ENCODE results near the gene PLPPR2. TPM values are rescaled to one million over a fixed set of nuclear protein-coding genes. Genes with fewer than 3 reads are reported as not detected.
"Not testable (repeated sequence)": the region's sequence is repeated elsewhere in the genome, so short reads cannot be mapped to it uniquely, and the experiment has no call there.

PLPPR2 gene
- total RNA-seq, 1 donor, result 8.1 TPM

DNA sequence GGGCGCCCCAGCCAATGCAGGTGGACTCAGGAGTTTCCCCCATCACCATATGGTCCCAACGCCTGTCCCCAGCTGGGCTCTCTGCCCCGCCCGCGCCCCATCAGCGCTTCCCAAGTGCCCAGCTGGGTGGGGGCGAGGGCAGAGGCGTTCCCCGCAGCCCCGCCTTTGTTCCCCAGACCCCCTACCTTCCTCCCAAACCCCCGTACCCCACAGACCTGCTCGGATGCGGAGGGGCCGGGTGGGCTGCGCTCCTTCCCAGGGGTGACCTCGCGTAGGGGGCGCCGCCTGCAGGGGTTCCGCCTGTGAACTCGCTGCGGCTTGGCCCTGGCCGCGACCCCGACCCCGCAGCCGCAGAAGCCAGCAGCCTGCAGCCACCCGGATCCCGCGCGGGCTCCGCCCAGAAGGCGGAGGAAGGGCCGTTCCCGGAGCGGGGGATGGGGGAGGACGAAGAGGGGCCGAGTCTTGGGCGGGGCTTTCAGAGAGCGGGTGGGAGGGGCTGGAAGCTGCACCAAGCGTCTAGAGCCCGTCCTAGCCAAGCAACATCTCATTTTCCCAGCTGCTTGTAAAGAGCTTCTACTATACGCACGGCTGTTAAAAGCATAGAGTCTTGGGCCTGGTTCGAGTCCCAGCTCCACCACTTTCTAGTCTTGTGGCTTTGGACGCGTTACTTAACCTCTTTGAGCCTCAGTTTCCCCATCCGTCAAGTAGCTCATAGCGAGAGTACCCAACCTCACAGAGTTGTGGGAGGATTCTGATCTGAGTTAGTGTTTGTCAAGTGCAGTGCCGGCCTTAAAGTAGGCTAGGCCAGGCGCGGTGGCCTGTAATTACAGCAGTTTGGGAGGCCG is 15.8 kb upstream of the PLPPR2 start, which contains the start of gene RAB3D:
RAB3D (minus strand) TSS at position 404 of the 845 bp plus-strand sequence. CDS start 2,258 bp downstream, outside the sequence.
- DNase-seq (ENCODE audit: low read depth in 2 of 3, low spot score in 2 of 3), result peak; percentile 38 to 87 (median 85)

DNA sequence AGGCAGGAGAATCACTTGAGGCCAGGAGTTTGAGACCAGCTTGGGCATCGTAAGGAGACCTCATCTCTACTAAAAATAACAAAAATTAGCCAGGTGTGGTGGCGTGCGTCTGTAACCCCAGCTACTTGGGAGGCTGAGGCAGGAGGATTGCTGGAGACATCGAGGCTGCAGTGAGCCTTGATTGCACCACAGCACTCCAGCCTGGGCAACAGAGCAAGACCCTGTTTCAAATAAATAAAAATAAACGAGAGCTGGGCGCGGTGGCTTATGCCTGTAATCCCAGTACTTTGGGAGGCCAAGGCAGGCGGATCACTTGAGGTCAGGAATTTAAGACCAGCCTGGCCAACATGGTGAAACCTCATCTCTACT is 15.1 kb upstream of the PLPPR2 start:
- not testable (repeated sequence) for DNase-seq (ENCODE audit: low read depth in 2 of 3, low spot score in 2 of 3)

DNA sequence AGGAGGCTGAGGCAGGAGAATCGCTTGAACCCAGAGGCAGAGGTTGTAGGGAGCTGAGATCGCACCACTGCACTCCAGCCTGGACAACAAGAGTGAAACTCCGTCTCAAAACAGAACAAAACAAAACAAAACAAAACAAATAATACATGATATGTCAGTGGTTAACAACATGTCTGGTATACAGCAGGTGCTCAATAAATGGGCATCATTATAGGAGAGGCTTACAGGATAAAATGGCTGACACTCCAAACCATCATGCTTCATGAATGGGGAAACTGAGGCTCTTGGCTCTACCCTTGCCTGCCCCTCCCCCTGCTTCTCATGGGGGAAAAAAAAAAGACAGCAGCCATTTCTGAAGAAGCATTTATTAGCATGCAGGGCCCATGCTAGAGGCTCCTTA is 12.8 kb upstream of the PLPPR2 start:
- DNase-seq (ENCODE audit: low read depth in 2 of 3, low spot score in 2 of 3), result no peak

DNA sequence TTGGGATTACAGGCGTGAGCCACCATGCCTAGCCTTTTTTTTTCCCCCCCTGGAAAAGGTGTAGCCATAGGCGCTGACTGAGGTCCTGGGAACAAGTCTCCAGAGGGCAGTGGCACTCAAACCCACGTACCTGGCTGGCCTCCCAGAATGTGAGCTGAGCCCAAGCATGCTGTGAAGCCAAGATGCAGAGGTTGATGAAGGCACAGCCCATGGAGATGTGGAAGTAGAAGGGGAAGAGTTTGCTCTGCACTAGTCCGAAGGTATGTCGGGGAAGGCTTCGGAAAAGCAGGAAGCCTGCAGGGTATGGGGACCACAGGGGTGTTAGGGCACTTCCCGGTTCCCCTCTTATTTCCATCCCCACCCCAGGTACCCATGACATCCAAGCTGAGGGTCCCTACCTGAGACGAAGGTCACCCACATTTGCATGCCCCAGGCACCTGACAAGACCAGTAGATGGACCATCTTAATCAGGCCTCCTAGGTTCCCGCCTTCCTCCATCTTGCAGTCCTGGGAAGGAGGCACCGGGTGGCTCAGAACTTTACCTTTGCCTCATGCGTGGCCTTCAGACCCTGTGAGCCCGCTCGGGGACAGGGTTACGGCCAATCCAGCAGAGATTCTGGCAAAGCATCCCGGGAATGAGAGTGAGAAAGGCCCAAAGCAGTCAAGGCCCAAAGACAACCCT is 10.0 kb upstream of the PLPPR2 start:
- no peak for DNase-seq (ENCODE audit: low read depth in 2 of 3, low spot score in 2 of 3)

DNA sequence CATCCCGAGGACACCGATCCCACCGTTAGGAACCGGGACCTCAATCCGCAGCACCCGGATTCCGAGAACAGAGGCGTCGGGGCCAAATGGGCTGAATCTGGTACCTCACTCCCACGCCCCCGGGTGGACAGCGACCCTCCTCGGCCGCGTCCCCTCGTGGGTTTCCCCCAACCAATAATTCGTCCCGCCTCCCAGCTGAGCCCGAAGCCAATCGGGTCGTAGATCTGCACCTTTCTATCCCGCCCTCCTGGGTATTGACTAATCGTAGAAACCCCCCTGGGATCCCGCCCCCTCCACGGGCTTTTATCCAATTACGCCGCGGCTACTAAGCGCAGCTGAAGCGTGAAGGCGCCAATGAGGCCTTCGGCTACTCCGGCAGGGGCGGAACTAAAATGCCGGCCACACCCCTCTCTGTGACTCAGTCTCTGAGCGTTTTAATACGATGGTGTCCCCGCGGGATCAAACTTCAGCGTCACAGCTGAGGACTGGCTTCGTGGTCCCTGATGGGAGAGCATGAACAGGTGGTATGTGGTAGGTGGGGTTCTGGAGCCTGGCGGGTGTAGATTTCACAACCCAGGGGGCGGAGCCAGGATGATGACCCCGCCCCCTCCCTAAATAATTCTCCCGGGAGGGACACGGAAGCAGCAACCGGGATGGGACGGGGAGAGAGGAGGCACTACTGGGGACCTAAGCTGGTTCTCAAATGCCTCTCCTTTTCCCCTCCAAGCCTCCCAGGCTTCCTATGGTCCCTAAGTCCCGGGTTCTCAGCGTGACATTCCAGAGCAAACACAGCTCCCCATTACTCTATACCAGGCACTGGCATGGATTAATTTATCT is 8.9 kb upstream of the PLPPR2 start, which contains the start of the genes CCDC159 and TMEM205:
CCDC159 (plus strand) TSS at position 416 of the 837 bp plus-strand sequence; CDS start at position 504, 88 bp downstream.
TMEM205 (minus strand) TSS at position 165 of the 837 bp plus-strand sequence. CDS start 649 bp downstream, outside the sequence.
- DNase-seq (ENCODE audit: low read depth in 2 of 3, low spot score in 2 of 3), result peak; percentile 87 to 100 (median 99)

DNA sequence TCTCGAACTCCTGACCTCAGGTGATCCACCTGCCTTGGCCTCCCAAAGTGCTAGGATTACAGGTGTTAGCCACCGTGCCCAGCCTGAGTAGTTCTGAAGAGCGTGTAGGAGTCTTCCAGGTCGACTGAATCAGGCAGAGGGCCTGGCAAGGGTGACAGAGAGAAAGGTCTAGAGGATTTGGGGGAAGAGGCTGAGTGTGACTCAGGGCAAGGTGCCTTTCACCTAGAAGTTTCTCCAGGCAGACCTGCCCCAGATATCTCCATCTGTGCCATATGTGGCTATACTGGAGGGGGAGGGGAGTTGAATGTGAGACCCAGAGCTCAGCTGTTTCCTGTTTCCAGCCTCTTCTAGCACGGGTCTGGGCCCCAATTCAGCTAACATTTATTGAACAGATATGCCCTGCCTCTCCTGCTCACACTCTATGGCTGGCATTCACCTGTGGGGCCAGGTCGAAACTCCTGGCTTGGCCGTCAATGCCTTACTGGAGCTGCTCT is 7.6 kb upstream of the PLPPR2 start:
- DNase-seq (ENCODE audit: low read depth in 2 of 3, low spot score in 2 of 3), result peak in 1 of 3 donors; percentile 41

DNA sequence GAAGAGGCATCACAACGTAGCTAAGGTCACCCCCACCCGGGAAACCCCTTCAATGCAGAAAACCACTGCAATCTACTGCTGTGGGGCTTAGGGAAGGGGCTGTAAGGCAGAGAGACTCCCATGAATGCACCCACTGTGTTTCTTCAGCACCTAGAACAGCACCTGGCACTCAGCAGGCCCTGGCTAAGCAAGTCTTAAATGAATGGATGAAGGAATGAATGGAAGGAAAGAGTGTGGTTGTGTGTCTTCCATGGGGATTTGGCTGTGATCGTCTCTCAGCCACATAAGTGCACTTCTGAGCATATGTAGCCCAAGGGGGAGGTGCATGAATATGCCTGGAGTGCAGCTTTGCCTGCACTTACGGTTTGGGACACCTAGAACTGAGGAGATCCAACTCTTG is 6.1 kb upstream of the PLPPR2 start:
- DNase-seq (ENCODE audit: low read depth in 2 of 3, low spot score in 2 of 3), result no peak

DNA sequence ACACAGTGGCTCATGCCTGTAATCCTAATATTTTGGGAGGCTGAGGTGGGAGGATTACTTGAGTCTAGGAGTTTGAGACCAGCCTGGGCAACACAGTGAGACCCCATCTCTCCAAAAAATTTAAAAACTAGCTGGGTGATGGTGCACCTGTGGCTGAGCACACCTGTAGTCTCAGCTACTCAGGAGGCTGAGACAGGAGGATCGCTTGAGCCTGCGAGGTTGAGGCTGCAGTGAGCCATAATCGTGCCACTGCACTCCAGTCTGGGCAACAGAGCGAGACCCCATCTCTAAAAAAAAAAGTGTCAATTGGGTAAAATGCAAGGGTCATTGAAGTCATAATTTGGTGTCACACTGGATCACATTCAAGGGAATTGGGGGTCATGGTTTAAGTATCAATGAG is 1.1 kb upstream of the PLPPR2 start:
- DNase-seq (ENCODE audit: low read depth in 2 of 3, low spot score in 2 of 3), result not testable (repeated sequence)

DNA sequence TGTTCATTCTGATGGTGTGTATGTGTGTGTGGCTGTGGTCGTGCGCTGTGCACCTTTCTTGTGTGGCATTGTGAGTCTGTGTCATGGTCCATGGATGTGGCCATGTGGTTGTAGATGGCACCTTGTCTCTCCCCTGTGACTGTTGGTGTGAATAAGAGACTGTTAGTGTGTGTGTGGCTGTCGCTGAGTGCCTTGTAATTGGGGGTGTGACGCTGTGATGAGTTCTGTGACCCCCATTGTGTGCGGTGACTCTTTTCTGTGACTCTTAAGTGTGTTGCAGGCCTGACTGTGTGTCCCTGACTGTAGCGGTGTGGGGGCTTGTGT is 804 bp downstream of the PLPPR2 start:
- no peak for DNase-seq (ENCODE audit: low read depth in 2 of 3, low spot score in 2 of 3)

DNA sequence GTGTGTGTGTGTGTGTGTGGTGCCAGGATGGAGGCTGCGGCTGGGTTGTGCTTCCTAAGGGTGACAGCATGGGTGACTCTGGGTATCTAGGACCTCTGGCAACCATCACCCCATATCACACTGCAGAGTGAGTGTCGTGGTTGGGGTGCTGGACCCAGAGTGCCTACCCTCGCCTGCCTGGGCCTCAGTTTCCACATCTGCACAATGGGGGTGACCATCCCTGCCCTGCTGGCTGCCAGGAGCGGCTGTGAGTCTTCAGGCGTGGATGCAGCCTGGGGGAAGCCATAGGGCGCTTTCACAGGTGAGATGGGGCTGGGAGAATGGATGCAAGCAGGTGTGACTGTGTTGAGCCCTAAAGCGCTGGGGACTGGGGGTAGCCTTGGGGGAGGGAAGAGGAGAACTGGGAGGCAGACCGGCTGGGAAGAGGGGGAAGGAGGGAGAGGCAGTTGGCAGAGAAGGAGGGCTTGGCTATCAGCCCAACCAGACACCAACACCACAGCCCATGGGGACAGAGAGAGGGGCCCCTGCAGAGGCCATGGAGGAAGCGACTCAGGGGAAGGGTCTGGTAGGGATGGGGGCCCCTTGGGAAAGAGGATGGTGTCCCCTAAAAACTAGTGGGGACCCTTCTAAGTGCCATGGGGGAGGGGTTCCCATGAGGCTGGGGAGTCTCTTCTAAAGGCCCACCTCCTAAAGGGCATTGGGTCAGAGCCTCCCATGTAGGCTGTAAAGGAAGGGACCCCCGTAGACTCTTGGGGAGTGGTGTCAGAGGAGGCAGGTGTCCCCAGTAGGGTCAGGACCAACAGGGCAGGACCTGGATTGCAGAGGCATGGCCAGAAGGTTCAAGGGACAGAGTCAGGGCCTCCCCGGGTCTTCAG is 1.7 kb downstream of the PLPPR2 start:
- no peak for DNase-seq (ENCODE audit: low read depth in 2 of 3, low spot score in 2 of 3)

DNA sequence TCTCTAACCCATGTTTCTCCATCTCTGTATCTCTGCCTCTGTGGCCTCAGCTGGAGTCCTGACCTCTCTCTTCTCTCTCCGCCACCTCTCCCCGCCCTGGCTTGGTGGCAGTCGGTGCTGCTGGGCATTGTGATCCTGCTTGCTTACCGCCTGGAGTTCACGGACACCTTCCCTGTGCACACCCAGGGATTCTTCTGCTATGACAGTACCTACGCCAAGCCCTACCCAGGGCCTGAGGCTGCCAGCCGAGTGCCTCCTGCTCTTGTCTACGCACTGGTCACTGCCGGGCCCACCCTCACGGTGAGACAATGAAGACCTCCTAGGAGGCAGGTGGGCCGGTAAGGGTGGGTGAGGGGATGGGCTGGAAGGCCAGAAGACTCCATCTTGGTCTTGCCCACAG is 4.2 kb downstream of the PLPPR2 start:
- no peak for DNase-seq (ENCODE audit: low read depth in 2 of 3, low spot score in 2 of 3)

DNA sequence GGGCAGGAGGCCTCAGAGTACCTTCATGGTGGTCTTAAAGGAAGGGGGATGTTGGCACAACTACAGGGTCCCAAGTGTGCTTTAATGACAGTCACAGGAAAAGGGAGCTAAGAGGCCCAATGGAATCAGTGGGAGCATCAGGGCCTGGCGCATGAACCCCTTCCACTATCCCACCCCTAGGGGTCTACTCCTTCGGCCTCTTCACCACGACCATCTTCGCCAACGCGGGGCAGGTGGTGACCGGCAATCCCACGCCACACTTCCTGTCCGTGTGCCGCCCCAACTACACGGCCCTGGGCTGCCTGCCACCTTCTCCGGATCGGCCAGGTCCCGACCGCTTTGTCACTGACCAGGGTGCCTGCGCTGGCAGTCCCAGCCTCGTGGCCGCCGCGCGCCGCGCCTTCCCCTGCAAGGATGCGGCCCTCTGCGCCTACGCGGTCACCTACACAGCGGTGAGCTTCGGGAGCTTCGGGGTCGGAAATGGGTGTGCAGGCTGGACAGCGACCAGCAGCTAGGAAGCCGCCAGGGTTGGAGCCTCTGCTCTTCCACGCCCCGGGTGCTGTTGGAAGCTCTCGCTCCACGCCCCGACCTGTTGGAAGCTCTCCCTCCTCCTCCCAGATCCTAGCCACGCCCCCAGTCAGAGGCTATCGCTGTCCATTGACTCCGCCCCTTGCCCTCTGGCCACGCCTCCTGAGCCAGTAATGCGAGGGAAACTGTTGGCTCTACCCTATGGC is 6.0 kb downstream of the PLPPR2 start:
- no peak for DNase-seq (ENCODE audit: low read depth in 2 of 3, low spot score in 2 of 3)

DNA sequence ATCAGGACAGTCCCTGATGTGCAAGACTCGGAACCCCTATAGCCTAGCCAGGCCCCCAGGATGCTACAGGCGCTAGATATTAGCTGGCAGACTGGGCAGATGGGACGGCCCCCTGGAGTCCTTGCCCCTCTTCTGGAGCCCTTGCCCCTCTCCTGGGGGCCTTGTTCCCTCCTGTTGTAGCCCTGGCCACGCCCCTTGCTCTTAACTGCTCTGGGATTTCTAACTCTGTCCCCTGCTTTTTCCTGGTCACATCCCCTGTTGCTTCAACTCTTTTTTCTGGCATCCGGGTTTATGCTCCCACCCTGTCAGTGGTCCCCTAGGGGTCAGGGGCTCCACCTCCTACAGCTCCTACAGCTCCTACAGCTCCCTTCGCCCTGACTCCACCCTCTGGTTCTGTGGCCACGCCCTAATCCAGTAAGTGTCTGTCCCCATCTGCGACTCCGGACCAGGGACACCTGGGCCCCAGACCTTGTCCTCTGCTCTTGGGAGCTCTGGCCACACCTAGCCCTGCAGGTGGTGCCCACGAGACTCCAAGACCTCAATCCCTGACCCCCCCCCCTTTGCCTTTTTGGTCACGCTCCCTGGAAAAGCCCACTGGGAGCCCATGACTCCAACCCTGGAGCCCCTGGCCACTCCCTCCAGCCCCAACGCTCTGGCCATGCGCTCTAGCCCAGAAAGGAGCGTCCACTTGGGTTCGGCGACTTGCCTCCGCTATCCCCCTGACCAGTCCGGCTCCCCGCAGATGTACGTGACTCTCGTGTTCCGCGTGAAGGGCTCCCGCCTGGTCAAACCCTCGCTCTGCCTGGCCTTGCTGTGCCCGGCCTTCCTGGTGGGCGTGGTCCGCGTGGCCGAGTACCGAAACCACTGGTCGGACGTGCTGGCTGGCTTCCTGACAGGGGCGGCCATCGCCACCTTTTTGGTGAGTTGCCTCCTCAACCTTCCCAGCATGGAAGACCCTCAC is 6.8 kb downstream of the PLPPR2 start:
- DNase-seq (ENCODE audit: low read depth in 2 of 3, low spot score in 2 of 3), result no peak

DNA sequence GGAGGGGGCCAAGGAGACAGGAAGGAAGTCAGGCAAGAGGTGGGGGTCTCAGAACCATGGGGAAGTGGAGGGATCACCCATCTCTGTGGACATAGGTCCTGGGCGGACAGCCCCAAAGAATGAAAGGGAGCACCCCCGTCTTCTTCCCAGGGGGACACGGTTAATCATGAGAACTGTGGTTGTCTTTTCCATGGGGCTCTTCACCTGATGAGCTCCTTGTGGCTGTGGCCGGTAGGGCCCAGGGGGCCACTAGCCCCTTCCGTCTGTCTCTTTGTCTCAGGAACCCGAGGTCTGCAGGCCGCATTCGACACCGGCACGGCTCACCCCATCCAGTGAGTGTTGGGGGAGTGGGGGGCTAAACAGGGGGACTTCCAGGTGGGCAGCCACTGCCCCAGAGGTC is 8.6 kb downstream of the PLPPR2 start:
- DNase-seq (ENCODE audit: low read depth in 2 of 3, low spot score in 2 of 3), result no peak

DNA sequence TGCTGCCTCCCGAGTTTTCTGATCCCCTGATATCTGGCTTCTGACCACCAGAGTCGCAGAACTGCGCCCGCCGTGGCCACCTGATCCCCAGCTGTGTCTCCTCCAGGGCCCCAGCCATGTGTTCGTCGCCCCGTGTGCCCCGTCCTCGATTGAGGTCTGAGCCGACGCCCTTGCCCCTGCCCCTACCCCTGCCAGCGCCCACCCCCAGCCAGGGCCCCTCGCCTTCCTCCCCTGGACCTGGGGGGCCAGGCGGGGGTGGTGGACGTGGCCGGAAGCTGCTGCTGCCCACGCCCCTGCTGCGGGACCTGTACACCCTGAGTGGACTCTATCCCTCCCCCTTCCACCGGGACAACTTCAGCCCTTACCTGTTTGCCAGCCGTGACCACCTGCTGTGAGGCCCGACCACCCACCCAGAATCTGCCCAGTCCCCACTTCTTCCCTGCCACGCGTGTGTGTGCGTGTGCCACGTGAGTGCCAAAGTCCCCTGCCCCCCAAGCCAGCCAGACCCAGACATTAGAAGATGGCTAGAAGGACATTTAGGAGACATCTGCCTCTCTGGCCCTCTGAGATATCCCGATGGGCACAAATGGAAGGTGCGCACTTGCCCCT is 9.2 kb downstream of the PLPPR2 start:
- DNase-seq (ENCODE audit: low read depth in 2 of 3, low spot score in 2 of 3), result no peak

DNA sequence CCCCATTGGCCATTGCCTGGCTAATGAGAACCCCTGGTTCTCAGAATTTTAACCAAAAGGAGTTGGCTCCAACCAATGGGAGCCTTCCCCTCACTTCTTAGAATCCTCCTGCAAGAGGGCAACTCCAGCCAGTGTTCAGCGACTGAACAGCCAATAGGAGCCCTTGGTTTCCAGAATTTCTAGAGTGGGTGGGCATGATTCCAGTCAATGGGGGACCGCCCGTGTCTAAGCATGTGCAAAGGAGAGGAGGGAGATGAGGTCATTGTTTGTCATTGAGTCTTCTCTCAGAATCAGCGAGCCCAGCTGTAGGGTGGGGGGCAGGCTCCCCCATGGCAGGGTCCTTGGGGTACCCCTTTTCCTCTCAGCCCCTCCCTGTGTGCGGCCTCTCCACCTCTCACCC is 9.7 kb downstream of the PLPPR2 start:
- DNase-seq (ENCODE audit: low read depth in 2 of 3, low spot score in 2 of 3), result no peak

DNA sequence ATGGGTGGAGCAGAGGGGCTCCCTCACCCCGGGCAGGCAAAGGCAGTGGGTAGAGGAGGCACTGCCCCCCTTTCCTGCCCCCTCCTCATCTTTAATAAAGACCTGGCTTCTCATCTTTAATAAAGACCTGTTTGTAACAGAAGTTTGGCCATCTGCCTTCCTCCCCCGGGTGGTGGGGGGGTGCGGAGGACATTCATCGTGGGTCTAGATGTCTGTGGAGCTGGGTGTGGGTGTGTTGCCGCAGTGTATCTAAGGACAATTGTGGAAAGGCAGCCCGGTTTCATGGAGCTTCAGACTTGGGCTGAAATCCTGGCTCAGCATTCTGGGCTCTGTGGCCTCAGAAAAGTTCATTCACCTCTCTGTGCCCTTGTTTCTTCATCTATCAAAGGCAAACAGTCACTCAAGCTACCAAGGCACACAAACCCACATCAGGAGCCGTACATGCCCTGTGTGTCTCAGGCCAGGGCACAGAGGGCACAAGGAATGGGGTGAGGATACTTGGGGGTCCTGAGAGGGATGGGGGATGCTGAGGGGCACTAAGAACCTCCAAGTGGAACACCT is 10.4 kb downstream of the PLPPR2 start:
- no peak for DNase-seq (ENCODE audit: low read depth in 2 of 3, low spot score in 2 of 3)
